AG04450 (cell line): ENCODE data around the gene OR2AP1. TPM values are rescaled to one million over a fixed set of nuclear protein-coding genes. Genes with fewer than 3 reads are reported as not detected.

ENCODE experiments used
- CTCF ChIA-PET: fragments of 300-600, 350-600 bp; formaldehyde crosslinking; extraction: SDS; loops from one replicate; lab custom pipeline; 2022; ENCODE audit warnings: antibody characterized with exemption, inconsistent platforms; lab: Charles Lee
- POLR2A ChIA-PET: fragments of 350-600 bp; formaldehyde crosslinking; extraction: SDS; loops from one replicate; lab custom pipeline; 2021; ENCODE audit warnings: antibody characterized with exemption, inconsistent platforms; lab: Yijun Ruan, JAX
- DNase-seq: peaks from one replicate; pipeline ENCODE4 v3.0.0-alpha.2; 2011; ENCODE audit warnings: low read depth, low spot score
- H3K27ac ChIP-seq: one replicate; pipeline ENCODE4 v1.5.1; 2012; ENCODE audit warnings: low read depth, low read length, control low read depth
- H3K27me3 ChIP-seq: one replicate; pipeline ENCODE4 v1.6.0; 2012; ENCODE audit warnings: low read length; ENCODE audit not compliant: control insufficient read depth, insufficient read depth
- H3K4me3 ChIP-seq: 2 replicates; pipeline ENCODE4 v1.5.1; 2011; ENCODE audit warnings: mild to moderate bottlenecking, low read depth, low read length, control low read depth
- H3K9me3 ChIP-seq: 2 replicates; pipeline ENCODE4 v1.5.1; 2012; ENCODE audit warnings: low read length; ENCODE audit not compliant: control insufficient read depth, insufficient read depth
- CTCF ChIP-seq: IDR thresholded peaks from 2 replicates; pipeline ENCODE4 v1.5.1; 2011; ENCODE audit warnings: low read depth, low read length, control low read depth, inconsistent platforms
- polyA plus RNA-seq: library from polyadenylated mRNA; depleted of rRNA; stranded (reverse); fragments of >200 nt; gene quantifications from 2 replicates; pipeline ENCODE4 v1.2.3, GENCODE V29; 2011; rRNA removed

OR2AP1 gene
- polyA plus RNA-seq, 1 experiment = not detected

DNA sequence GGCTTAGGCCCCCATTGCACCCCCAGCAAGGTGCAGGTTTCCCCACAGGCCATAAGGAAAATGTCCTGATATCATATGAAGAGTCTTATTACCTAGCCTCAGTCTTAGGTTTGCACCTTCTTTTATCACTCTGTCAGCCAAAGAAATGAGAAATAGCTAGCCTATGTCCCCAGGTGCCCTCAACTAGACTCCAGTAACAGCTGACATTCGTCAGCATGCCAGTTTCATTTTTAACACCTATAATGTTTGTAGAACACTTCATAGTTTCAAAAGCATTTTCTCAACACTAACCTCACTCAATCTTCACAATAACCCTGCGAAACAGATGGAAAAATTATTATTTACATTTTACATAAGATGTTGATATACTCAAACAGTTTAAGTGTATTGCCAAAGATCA lies 40.4 kb downstream of the OR2AP1 start:
- no peak for TF ChIP-seq CTCF
- H3K4me3 ChIP-seq = no peak overlapping the region
- H3K27me3 ChIP-seq = peaks cover 6% of the 10 kb centered on the region
- peaks cover 4% of the 10 kb centered on the region for H3K9me3 ChIP-seq
- H3K27ac ChIP-seq = no peak overlapping the region
- no peak for DNase-seq
- POLR2A ChIA-PET = no interaction called here
- CTCF ChIA-PET = no interaction called here

DNA sequence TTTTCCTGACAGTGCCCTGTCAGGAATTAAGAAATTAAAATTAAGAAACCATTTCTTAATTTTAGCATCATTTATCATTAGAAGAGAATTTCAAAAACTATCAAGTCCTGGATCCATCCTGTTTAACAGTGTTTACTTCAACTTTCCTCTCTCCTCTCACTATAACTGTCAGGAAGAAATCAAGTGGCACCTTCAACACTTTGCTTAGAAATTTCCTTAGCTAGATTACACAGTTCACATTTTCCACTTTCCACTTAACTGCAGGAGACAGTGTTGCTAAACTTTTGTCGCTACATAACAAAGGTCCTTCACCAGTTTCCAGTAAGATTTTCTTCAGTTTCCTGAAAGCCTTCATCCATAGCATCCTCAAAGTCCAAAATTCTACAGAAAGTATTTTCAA lies 42.5 kb downstream of the OR2AP1 start:
- Histone ChIP-seq H3K27me3 (peaks cover 6% of the 10 kb centered on the region), H3K9me3 (peaks cover 4% of the 10 kb centered on the region), H3K27ac (no peak overlapping the region), H3K4me3 (no peak overlapping the region)
- ChIA-PET POLR2A (no interaction called here), CTCF (interaction anchor here (0.8 to 1.5 kb wide), 2 partner anchors 420 to 426 kb away, joined by 3 read pairs; no protein-coding TSS in a partner anchor)
- no peak for TF ChIP-seq CTCF
- DNase-seq = no peak

DNA sequence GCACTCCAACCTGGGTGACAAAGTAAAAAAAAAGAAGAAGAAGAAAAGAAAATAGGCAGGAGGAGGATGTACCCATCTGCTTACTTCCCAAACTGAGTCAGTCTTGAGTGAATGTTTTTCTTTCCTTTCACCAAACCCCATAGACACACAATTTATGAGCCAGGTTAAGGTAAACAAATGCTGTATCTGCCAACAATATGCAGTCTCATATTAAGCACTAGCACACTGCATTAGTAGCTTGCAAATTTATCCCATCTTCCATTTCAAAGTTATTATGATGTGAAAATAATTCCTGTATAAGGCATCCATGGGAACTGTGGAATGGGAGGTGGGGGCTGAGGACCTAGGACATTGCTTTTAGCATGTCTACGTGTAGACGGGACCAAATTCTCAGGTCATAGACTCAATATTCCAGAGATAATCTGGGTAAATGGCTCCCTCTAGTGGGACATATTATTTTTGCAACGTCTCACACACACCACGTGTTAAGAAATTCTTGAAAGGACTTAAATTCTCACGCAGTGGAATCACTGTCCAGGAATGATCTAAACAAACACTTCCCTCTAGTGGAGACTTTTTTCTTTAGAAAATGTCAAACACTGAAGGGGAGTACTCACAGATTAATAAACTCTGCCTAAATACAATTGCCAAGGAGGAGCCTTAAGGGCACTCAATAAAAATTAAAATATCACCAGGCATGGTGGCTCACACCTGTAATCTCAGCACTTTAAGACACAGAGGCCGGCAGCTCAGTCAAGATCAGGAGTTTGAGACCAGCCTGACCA lies 47.3 kb downstream of the OR2AP1 start:
- peak; percentile 79 for TF ChIP-seq CTCF
- Histone ChIP-seq H3K4me3 (no peak overlapping the region), H3K27me3 (peaks cover 17% of the 10 kb centered on the region), H3K27ac (no peak overlapping the region), H3K9me3 (peaks cover 4% of the 10 kb centered on the region)
- DNase-seq = peak; percentile 84
- CTCF ChIA-PET = interaction anchor here (0.6 to 5.0 kb wide), 19 partner anchors 8 to 835 kb away, joined by 3 to 56 read pairs (median 4); partner anchors contain the start of gene RDH5
- POLR2A ChIA-PET = no interaction called here

GRCh38 chr12:55624056-55624455 lies 51.8 kb downstream of the OR2AP1 start:
- POLR2A ChIA-PET = no interaction called here
- TF ChIP-seq CTCF = no peak
- Histone ChIP-seq H3K9me3 (no peaks in the 10 kb centered on the region), H3K27ac (no peak overlapping the region), H3K27me3 (peaks cover 21% of the 10 kb centered on the region), H3K4me3 (no peak overlapping the region)
- no peak for DNase-seq
- CTCF ChIA-PET = no interaction called here

Other genes starting within 250 kb of the OR2AP1 start
- gene OR6C3, start 241.7 kb upstream of the OR2AP1 start, polyA plus RNA-seq = not detected in 2 replicates
- gene OR6C75, start 209.5 kb upstream of the OR2AP1 start, polyA plus RNA-seq = not detected in 2 replicates
- not detected in 2 replicates for gene OR6C65, start 171.9 kb upstream of the OR2AP1 start, polyA plus RNA-seq
- gene OR6C76, start 146.2 kb upstream of the OR2AP1 start, polyA plus RNA-seq = not detected in 2 replicates
- gene OR6C2, start 128.4 kb upstream of the OR2AP1 start, polyA plus RNA-seq = not detected in 2 replicates
- not detected in 2 replicates for gene OR6C70, start 102.3 kb upstream of the OR2AP1 start, polyA plus RNA-seq
- gene OR6C68, start 80.1 kb upstream of the OR2AP1 start, polyA plus RNA-seq = not detected in 2 replicates
- gene OR6C4, start 22.9 kb upstream of the OR2AP1 start, polyA plus RNA-seq = not detected in 2 replicates
- not detected in 2 replicates for gene OR10P1, start 64.4 kb downstream of the OR2AP1 start, polyA plus RNA-seq
- gene ITGA7, start 135.4 kb downstream of the OR2AP1 start, polyA plus RNA-seq = 9.1 and 12.2 TPM in 2 replicates
- 132 and 155 TPM in 2 replicates for gene BLOC1S1, start 143.6 kb downstream of the OR2AP1 start, polyA plus RNA-seq
- gene RDH5, start 147.9 kb downstream of the OR2AP1 start, polyA plus RNA-seq = 4.9 and 5.2 TPM in 2 replicates
- gene CD63, start 156.5 kb downstream of the OR2AP1 start, polyA plus RNA-seq = 1,757 and 1,955 TPM in 2 replicates
- gene GDF11, start 170.7 kb downstream of the OR2AP1 start, polyA plus RNA-seq = 4.2 and 6.7 TPM in 2 replicates
- 129 and 178 TPM in 2 replicates for gene SARNP, start 245.3 kb downstream of the OR2AP1 start, polyA plus RNA-seq
- gene ORMDL2, start 245.6 kb downstream of the OR2AP1 start, polyA plus RNA-seq = 40.9 and 49.3 TPM in 2 replicates